ENCODE results near the gene RREB1.

The RREB1 gene

DNA sequence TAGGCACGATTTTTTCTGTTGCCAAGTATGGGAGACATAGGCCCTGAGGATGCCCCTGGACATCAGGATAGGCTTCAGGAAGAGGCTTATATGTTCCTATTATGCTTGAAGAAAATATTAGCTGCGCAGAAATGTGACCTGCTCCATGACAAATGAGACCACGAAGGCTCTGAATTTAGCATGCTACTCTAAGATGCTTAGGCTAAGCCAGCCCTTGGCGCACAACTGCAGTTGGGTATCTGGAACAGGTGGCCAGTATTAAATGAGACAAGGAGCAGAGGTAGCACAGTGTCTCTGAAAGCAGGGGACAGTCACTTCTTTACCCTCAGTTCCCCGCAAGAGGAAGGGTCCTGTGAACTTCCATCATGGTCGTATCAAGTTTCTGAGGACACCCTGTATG is 90.0 kb downstream of the RREB1 start:
- DNase-seq, result no peak

DNA sequence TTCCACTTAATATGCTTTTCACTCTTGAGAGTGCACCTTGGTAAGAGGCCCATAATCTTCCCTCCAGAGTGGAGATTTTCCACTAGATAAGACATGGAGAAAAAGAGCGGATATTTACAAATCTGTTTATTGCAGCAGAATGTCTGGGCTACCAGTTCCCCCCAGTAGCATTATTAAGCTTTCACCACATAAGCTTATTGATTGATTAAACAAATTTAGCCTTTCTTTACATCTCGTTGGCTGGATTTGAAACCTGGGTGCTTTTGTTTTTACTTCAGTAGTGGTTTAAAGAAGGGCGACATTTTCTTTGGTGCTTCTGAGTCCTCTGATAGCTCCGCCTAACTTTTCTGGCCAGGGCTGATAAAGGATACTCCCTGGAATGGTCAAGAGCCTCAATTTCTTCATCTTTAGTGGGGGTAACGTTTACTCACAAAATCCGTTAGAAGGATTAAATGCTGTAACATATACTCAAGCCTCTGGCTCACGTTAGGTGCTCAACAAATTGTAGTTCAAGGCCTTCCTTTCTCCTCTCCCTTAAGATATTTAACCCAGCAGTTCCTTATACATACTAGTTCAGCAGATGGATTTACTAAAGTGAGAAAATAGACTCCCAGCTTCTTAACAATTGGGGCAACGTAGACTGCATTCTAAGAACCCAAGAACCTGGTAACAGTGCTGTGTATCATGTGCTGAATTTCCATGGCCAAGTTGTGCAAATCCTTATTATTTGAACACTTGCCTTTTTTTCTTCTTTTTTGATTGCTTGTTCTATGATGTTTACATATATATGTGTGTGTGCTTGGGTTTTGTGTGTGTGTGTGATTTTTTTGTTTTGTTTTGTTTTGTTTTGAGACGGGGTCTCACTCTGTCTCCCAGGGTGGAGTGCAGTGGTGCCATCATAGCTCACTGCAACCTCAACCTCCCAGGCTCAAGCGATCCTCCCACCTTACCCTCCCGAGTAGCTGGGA is 91.4 kb downstream of the RREB1 start:
- peak; percentile 86 for DNase-seq

DNA sequence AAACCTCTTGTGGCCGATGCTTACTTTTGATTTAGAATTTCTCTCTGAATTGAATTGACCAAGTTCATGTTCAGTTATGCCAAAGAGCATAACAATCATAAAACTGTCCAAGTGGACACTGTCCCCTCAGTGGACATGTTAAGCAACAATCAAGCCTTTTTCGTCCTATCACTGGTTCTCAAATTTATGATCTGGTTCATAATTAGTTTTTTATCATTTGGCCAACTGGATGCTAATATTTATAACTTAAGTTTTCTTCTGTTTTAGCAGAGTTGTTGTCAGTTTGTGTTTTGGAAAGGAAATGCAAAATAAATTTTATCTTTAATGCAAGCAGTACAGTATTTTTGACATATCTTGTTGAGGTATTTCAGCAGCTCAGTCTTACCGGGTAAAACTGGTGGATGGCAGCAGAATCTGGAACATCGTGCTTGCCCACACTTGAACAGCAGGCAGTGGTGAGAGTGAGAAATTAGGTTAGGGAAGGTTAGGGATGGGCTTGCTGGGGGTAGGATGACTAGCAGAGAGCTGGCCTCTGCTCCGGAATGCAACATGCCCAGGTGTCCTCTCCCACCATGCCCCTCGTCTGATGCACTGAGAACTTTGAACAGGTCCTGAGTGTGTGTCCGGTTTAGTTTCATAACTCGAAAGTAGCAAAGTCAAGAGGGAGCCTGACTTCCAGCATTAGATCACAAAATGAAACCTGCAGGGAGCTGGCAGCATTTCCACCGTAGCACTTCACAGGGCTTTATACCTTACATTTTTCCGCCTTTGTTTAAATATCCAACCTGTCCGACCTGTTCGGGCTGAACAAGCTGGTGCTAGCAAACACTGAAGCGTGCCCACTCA is 93.1 kb downstream of the RREB1 start:
- DNase-seq, result no peak

DNA sequence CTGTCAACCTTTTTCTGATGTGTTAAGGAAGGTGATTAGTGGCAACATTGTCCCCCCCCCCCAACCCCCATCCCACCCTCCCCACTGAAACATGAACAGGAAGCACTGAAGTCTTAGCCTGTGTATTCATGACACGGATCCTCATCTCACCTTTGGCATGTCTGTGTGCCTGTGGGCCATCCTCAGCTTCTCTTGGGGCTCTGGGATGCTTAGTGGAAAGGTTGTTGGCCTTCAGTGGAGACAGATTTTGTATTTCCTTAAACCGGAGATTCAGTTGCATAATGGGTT is 93.6 kb downstream of the RREB1 start:
- no peak for DNase-seq

DNA sequence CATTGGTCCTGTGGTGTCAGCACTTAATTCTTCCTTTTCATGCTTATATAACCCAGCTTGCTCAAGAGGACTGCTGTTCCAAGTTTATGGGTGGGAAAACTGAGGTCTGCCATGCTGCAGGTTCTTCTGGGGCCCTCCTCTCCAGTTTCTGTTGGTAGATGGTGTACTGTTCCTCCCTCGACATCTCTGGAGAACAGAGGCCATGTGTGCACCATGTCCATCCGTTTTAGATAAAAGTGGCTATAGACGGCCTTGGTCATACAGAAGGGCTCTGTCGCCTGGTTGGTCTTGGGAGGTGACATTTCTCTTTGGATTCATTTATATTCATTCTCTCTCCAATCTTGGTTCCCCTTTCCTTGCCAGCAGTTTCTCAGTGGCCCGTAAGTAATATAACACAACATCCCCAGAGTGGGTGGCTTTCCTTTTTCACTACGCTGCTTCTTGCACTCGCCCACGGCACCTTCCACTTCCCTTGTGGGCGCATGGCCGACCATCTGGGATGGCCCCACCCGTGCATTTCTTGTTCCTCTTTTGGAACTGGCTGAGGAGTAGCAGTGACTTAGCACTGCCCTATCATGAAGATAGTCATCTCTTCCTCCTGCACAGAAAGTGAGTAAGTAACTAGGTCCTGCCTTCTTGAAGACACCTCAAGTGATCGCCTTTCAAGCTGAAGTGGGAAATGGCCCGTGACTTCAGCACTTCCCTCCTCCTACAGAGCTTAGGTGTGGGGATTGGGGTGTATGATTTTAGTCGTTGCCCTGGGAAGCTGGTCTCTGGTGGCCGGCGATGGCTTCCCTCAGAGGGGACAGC is 94.2 kb downstream of the RREB1 start:
- DNase-seq, result peak; percentile 97

DNA sequence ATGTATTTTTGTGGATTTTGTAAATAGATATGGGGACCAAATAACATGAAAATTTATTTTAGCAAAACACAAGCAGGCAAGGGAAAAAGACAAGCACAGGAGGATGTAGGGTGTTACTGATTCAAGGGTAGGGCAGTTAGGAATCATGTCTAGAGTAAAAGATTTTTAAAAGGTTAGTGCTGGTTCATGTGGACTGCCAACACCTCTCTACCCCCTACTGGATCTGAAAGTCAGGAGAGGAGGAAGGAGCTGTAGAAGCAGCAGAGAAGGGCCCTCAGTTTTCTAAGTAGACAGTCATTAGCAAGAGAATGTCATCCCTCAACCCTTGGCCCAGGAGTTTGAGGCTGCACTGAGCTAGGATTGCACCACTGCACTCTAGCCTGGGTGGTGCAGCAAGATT is 95.2 kb downstream of the RREB1 start:
- DNase-seq, result no peak

DNA sequence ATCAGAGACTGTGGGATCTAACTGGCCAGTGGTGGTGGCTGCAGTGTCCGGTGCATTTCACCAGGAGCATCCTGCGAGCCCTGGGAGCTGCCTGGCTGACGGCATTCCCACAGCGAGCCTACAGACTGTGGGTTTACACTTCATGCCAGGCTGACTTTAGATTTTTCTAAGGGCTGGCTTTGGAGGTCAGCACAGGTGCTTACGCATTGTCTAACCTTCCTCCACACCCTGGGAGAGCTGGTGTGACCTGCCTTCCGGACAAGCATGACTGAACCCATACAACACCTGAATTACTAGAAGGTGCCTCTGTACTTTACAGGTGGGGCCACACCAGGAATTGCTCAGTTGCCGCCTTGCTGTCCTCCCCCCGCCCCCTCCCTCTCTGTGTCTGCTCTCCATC is 96.2 kb downstream of the RREB1 start:
- no peak for DNase-seq

DNA sequence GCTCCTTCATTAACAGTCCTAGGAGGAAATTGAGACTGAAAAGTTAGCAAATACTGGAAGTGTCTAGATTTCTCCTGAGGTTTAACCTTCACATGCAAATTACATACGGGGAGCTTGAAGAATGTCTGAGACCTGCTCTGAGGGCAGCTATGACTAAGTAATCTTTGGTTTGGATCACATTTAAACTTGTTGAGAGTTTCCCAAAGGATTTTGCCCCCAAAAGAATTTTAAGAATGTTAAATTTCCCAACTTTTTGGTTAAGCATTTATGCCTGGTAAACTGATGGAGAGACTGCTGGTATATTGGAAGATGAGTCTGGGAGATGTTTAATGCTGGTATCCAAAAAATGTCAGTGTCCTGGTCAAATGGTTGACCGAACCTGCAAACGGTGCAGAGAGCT is 97.0 kb downstream of the RREB1 start:
- DNase-seq, result no peak

DNA sequence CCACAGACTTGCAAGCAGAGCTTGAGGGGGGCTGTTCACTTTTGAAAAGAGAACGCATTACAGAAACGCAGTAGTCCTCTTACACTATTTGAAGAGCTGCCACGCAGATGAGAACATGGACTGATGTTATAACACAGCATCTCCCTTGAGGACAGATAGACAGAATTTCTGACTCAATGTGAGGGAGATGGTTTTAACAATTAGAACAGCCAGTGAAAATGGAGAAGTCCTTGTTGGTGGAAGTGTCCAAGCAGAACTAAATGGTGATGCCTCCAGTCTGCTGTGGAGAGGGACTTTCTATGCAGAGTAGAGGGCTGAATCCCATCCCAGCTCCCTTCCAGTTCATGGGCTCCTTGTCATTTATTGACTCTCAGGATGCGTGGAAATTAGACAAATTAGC is 100.0 kb downstream of the RREB1 start:
- no peak for DNase-seq

DNA sequence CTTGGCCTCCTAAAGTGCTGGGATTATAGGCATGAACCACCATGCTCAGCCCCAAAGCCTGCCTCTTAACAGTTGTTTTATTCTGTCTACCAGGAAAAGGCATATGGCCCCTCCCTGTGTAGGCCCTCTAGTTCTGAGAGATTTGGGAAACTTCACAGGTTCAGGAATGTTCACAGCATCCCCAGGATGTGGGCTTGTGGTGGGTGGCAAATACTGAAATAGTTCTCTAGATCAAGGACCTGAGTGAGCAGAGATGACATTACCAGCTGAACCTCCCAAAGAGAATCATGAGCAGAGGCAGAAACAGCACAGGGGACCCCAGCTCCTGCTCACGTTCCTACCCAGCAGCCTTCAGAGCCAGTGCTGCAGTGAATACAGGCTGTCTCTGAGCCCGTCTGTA is 105.7 kb downstream of the RREB1 start:
- DNase-seq, result no peak

DNA sequence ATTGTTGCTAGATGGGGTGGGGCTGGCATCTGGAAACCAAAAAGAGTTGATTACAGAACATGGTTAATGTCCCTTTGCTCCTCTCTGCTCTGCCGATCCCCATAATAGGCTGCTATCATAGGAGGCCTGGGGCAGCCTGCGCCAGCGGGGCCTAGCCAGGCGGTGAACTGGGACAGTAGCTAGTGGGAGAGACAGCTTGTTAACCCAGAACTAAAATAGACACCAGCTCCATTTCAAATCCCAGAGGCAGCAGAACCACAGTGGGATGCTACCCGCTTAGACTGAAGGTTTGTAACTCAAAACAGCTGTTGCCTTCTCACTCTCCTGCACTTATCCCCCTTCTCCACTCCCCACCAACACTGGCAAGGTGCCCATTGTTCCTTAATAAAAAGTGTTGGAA is 106.7 kb downstream of the RREB1 start:
- DNase-seq, result no peak

DNA sequence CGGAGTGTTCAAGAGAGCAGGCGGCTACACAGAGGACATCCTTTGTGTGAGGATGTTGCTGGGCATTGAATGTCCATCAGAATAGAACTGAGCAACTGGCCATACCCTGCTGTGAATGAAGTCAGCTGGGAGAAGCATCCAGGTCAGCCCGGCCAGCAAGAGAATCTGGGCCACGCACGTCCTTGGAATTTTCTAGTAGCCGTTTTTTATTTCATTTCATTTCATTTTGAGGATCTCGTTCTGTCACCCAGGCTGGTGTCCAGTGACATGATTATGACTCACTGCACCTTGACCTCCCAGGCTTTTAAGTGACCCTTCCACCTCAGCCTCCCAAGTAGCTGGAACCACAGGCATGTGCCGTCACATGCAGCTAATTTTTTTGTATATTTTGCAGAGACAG is 107.4 kb downstream of the RREB1 start:
- no peak for DNase-seq

DNA sequence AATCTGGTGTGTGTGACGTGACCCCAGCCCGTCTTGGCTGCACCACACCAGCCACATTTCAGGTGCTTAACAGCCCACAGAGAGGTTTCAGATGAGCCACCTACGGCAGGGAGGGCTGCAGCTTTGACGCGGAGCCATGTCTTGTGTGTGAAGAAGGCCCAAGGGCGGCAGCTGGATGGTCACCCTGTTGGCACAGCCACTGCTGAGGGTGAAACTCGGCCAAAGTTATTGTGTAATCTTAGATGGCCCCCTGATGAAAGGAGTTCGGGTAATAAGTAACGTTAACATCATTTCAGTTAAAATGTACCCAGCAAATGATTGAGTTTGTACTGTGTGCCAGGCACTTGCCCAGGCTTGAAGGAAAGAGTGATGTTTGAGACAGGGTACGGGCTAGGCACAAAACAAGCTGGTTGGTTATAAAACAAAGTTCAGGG is 108.1 kb downstream of the RREB1 start:
- DNase-seq, result no peak

DNA sequence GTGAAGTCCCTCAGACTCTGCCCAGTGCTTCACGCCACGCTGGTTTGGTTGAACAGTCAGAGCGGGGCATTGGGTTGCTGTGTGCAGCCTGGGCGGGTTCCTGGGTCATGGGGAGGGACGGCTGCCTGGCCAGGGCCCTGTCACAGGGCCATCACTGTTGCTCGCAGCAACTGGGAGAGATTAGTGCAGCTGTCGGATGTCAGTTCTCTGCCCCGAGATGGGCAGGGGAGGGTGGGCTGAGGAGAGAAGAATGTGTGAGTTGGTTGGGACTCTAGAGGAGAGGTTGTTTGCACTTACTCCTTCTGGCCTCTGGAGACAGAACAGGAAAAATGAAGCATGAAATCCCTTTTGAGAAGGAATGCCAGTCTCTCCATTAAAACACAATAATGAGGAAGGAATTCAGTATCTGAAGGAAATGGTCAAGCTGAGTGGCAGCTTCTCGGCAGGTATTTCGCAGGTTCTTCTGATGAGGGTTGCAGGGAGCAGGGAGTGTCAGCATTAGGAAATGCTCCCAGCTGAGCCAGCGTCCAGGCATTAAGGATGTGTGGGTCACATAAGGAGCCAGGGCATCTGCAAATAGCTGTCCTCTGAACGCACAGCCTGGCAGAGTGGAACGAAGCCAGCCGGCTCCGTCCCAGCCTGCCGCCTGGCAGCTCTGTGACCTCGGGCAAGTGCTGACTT is 109.3 kb downstream of the RREB1 start:
- no peak for DNase-seq

DNA sequence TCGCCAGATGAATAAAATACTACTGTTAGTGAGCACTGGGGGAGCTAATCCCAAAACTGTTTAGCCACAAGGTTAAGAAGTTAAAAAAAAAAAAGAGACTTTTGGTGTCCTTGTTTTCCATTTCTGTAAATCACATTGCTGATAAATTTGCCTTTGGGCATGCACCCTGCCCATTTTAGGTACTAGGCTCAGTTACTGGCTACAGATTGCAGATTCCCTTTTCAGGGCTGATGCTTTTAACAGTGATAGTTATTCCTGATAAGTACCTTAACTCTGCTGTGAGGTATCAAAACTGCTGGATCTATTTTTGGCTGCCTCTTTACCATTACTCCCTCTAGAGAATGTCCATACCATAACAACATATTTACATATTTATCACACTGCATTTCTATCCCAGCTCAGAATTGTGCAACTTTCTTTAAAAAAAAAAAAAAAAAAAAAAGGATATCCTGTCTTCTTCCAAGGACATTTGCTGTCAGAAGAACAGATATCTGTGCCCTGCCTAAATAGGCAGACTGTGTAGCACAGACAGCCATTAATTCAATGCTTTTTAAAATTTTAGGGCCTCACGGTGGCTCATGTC is 110.7 kb downstream of the RREB1 start:
- no peak for DNase-seq

DNA sequence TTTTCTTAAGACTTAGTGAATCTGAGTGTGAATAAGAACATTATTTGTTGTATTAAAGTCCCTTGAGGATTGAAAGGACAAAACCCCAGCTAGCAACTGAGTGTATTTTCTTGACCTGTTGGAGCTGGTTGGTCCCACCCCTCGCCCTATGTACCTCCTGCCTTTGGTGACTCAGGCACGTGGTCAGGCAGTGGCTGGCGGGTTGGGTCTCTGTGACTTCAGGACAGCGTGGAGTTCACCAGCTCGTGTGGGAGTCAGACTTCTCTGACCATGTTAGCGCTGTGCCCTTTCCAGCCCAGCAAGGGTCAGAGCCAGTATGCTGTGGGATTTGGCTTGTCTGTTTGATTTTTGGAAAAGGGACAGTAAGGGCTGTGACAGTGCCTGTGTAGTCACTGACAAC is 111.5 kb downstream of the RREB1 start:
- peak; percentile 70 for DNase-seq

DNA sequence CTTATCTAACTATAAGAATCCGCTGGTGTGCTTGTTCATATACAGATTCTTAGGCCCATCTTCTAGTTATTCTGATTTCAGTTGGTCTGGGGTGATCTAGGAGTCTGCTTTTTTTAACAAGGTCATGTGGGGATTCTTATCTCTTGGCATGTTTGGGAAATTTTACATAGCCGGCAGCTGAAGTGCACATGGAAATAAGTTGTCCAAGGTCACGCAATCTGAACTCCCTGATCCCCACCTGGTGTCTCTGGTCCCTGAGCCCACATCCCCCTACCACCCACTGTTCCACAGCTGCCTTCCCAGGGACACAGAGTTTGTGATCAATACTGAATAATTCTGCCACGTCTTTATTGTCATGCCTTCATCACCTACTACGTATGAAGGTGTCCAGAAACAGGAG is 114.4 kb downstream of the RREB1 start:
- DNase-seq, result no peak

DNA sequence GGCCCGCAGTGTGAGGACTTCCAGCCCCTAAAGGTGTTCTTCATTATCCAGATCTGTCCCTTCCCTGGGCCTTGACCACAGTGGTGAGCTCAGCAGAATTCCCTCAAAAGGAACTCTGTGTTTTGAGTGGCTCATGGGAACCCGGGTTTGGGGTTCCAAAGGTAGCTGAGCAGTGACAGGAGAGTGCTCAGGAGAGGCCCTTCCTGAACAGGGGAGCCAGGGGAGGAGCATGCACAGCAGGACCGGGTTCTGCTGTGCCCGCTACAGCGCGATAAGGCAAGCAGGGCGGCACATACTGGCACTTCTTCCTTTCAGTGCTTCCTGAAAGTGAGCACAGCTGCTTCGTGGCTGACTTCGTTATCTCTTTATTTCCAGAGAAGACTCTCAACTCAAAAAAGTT is 117.0 kb downstream of the RREB1 start:
- peak; percentile 96 for DNase-seq

DNA sequence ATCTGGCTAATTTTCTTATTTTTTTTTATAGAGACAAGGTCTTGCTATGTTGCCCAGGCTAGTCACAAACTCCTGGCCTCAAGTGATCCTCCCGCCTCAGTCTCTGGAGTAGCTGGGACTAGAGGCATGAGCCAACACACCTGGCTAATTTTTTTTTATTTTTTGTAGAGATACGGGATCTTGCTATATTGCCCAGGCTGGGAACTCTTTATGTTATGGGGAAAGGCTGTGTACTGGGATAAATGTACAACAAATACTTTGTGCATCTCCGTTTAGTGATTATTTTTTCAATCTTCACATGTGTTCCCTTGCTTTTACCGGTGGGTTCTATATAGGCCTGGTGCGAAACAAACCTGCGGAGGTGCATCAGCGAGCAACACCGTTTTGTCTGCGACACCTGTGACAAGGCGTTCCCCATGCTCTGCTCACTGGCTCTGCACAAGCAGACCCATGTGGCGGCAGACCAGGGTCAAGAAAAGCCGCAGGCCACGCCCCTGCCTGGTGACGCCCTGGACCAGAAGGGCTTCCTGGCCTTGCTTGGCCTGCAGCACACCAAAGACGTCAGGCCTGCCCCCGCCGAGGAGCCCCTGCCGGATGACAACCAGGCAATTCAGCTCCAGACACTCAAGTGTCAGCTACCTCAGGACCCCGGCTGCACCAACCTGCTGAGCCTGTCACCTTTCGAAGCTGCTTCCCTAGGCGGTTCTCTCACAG is 121.1 kb downstream of the RREB1 start:
- no peak for DNase-seq

DNA sequence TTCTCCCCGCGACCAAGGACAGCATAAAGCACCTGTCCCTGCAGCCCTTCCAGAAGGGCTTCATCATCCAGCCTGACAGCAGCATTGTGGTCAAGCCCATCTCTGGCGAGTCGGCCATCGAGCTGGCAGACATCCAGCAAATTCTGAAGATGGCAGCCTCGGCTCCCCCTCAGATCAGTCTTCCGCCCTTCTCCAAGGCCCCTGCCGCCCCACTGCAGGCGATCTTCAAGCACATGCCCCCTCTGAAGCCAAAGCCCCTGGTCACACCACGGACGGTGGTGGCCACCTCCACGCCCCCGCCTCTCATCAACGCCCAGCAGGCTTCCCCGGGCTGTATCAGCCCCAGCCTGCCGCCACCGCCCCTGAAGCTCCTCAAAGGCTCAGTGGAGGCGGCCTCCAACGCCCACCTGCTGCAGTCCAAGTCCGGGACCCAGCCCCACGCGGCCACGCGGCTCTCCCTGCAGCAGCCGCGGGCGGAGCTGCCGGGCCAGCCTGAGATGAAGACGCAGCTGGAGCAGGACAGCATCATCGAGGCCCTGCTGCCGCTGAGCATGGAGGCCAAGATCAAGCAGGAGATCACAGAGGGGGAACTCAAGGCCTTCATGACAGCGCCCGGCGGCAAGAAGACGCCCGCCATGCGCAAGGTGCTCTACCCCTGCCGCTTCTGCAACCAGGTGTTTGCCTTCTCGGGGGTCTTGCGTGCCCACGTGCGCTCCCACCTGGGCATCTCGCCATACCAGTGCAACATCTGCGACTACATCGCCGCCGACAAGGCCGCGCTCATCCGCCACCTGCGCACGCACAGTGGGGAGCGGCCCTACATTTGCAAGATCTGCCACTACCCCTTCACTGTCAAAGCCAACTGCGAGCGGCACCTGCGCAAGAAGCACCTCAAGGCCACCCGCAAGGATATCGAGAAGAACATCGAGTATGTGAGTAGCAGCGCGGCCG is 121.9 kb downstream of the RREB1 start:
- DNase-seq, result no peak

DNA sequence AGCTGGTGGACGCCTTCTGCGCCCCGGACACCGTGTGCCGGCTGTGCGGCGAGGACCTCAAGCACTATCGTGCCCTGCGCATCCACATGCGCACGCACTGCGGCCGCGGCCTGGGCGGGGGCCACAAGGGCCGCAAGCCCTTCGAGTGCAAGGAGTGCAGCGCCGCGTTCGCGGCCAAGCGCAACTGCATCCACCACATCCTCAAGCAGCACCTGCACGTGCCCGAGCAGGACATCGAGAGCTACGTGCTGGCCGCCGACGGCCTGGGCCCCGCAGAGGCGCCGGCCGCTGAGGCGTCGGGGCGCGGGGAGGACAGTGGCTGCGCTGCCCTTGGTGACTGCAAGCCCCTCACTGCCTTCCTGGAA is 122.5 kb downstream of the RREB1 start:
- DNase-seq, result no peak
